ENCODE results near the gene IFITM2. TPM values are rescaled to one million over a fixed set of nuclear protein-coding genes. Genes with fewer than 3 reads are reported as not detected.

Gene IFITM2
- total RNA-seq, 1 donor from 2014 or later: 3.7 TPM

DNA sequence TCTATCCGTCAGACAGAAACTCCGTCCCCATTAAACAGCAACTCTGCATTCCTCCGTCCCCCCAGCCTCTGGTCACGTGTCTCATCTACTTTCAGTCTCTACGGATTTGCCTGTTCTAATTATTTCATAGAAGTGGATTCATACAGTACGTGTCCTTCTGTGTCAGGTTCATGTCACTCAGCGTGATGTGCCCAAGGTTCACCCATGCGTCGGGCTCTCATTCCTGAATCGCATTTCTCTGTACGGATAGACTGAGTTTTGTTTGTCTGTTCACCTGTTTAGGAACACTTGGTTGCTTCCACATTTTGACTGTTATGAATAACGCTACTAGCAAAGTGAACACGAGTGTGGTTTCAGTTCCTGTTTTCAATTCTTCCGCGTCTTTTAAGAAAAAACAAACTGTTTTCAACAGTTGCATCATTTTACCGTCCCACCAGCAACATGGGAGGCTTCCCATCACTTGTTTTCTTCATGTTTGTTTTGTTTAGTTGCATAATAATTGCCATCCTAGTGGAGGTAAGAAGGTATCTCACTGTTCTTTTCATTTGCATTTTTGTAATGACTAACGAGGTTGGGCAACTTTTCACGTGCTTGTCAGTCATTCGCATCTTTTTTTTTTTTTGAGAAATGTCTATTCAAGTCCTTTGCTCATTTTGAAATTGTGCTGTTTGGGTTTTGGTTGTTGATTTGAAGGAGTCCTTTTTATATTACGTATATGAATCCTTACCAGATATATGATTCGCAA, 38.3 kb upstream of the IFITM2 start:
- H3K27me3 ChIP-seq (ENCODE audit: control insufficient read depth, insufficient read depth, low read length): peaks cover 3% of the 10 kb centered on the region
- no peak for FAIRE-seq
- H3K4me3 ChIP-seq (ENCODE audit: low read depth, low read length): no peak overlapping the region
- peak; percentile 45 for DNase-seq (ENCODE audit: low read depth)
- no peaks in the 10 kb centered on the region for H3K36me3 ChIP-seq (ENCODE audit: control insufficient read depth, insufficient read depth, low read length)
- TF ChIP-seq, protein P1, sequence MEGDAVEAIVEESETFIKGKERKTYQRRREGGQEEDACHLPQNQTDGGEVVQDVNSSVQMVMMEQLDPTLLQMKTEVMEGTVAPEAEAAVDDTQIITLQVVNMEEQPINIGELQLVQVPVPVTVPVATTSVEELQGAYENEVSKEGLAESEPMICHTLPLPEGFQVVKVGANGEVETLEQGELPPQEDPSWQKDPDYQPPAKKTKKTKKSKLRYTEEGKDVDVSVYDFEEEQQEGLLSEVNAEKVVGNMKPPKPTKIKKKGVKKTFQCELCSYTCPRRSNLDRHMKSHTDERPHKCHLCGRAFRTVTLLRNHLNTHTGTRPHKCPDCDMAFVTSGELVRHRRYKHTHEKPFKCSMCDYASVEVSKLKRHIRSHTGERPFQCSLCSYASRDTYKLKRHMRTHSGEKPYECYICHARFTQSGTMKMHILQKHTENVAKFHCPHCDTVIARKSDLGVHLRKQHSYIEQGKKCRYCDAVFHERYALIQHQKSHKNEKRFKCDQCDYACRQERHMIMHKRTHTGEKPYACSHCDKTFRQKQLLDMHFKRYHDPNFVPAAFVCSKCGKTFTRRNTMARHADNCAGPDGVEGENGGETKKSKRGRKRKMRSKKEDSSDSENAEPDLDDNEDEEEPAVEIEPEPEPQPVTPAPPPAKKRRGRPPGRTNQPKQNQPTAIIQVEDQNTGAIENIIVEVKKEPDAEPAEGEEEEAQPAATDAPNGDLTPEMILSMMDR (IDR thresholded peaks at IDR 0.05; ENCODE audit: insufficient read depth, low read length, severe bottlenecking): no peak

DNA sequence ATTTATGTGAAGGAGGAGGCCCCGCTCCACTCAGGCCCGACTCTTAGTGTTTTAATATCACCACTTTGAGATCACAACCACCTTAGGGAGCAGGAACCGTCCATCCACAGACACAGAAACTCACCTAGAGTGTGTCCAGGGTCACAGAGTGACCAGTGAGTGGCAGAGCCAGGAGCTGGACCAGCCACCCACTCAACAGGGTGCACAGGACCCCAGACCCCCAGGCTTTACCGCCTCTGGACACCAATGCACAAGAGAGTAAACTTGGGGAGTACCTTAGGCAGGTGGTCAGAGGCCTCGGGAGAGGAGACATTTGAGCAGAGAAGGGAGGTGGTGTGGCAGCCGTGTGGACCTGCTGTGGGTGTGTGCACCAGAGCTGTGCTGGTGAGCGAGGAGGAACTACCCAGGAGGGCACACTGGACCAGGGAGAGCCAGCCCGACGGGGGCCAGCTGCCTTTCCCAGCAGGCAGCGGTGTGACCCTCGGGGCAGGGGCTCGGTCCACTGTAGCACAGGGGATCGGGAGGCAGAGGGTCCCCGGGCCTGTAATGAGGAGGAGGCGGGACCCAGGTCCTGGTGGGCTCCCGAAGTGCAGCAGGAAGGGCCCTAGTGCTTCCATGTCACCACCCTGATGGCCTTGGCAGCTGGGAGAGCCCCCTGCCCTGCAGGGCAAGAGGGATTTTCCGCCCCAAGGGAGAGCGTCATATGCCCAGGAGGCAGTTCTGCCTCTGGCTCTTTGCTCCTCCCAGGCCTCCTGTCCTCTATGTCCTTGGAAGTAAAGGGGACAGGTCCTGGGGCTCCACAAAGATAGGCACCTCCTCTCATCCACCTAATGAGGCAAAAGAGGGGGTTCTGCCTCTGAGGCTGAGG, 36.9 kb upstream of the IFITM2 start:
- DNase-seq (ENCODE audit: low read depth): no peak

DNA sequence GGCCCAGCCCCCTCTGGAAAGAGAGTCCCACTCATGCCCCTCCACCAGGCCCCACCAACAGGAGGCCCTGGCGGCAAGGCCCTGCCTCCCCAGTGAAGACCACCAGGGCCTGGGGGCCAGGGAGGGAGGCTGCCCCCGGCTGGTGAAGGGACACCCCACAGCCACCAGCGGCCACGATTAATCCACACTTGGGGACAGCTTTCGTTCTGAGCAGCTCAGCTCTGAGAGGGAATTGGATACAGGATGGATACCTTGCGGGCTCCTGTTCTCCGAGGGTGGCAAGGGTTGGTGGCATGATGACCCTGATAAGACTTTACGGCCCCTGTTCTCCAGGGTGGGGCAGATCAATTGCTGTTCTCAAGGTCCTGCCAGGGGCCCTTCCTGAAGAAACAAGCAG, 36.3 kb upstream of the IFITM2 start:
- DNase-seq (ENCODE audit: low read depth) (no peak), FAIRE-seq (no peak)
- no peaks in the 10 kb centered on the region for H3K36me3 ChIP-seq (ENCODE audit: control insufficient read depth, insufficient read depth, low read length)
- TF ChIP-seq, protein P1 (IDR thresholded peaks at IDR 0.05; ENCODE audit: insufficient read depth, low read length, severe bottlenecking): no peak
- peaks cover 3% of the 10 kb centered on the region for H3K27me3 ChIP-seq (ENCODE audit: control insufficient read depth, insufficient read depth, low read length)
- no peak overlapping the region for H3K4me3 ChIP-seq (ENCODE audit: low read depth, low read length)

More for the DNA sequence above, 36.9 kb upstream of the IFITM2 start:
- Histone ChIP-seq H3K36me3 (ENCODE audit: control insufficient read depth, insufficient read depth, low read length) (no peaks in the 10 kb centered on the region), H3K27me3 (ENCODE audit: control insufficient read depth, insufficient read depth, low read length) (peaks cover 3% of the 10 kb centered on the region), H3K4me3 (ENCODE audit: low read depth, low read length) (no peak overlapping the region)
- no peak for FAIRE-seq
- TF ChIP-seq, protein P1 (IDR thresholded peaks at IDR 0.05; ENCODE audit: insufficient read depth, low read length, severe bottlenecking): no peak

DNA sequence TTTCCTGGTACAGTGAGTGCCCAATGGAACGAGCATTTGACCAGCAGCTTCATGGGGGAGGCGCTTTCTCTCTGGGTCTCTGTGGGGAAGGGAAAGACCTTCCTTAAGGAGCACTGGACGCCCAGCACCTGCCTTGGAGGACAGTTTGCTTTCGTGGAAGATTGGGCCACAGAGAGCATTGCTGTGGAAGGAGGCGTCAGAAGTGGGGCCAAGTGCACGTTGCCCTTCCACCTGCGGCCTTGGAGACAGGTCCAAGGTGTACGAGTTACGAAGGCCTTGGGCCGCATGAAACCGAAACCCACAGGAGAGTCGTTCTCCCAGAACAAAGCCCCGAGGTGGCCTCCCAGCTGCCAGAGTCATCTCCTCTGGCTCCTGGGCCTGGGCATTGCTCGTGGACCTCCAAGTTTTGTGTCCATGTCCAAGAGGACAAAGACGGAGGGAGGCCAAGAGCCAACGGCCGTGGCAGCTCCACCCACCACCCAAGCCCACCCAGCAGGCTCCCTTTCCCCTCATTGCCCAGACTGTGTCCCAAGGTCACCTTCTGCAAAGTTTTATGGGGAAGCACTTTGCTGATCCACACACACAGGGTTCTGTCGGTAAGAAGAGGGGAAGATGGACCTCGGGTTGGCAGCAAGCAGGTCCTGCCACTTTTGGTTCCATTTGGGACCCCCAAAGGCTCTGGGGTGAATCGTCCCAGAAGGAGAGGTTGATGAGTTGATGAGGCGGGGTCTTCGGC, 35.3 kb upstream of the IFITM2 start:
- DNase-seq (ENCODE audit: low read depth) (no peak), FAIRE-seq (no peak)
- H3K4me3 ChIP-seq (ENCODE audit: low read depth, low read length): no peak overlapping the region
- TF ChIP-seq, protein P1 (IDR thresholded peaks at IDR 0.05; ENCODE audit: insufficient read depth, low read length, severe bottlenecking): no peak
- H3K36me3 ChIP-seq (ENCODE audit: control insufficient read depth, insufficient read depth, low read length): no peaks in the 10 kb centered on the region
- H3K27me3 ChIP-seq (ENCODE audit: control insufficient read depth, insufficient read depth, low read length): peaks cover 3% of the 10 kb centered on the region

DNA sequence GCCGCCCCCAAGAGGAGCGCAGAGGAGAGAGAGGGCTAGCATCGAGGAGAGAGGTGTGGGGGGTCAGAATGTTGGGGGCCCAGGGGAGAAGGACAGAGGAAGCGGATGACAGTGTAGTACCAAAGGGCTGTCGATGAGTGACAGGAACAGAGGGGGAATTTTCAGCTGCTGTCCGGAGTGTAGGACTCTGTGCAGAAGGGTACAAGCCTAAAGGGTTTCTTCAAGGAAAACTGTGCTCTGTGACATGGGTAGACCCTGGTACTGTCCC, 34.8 kb upstream of the IFITM2 start:
- TF ChIP-seq, protein P1 (IDR thresholded peaks at IDR 0.05; ENCODE audit: insufficient read depth, low read length, severe bottlenecking): no peak
- no peak for FAIRE-seq

More for the DNA sequence above, 34.8 kb upstream of the IFITM2 start:
- no peak overlapping the region for H3K4me3 ChIP-seq (ENCODE audit: low read depth, low read length)
- peaks cover 3% of the 10 kb centered on the region for H3K27me3 ChIP-seq (ENCODE audit: control insufficient read depth, insufficient read depth, low read length)
- DNase-seq (ENCODE audit: low read depth): no peak
- no peaks in the 10 kb centered on the region for H3K36me3 ChIP-seq (ENCODE audit: control insufficient read depth, insufficient read depth, low read length)

Measured in bronchial epithelial cell (primary cell).